G401.6 (cell line): ENCODE results near the gene TMEM134.
"Not testable (repeated sequence)": the region's sequence is repeated elsewhere in the genome, so short reads cannot be mapped to it uniquely, and the experiment has no call there.

ENCODE experiments used
- FAIRE-seq: peaks from 2 replicates; lab custom pipeline; 2012; peaks lifted over from hg19 to GRCh38; lab: Jason Lieb, UNC

TMEM134 gene

DNA sequence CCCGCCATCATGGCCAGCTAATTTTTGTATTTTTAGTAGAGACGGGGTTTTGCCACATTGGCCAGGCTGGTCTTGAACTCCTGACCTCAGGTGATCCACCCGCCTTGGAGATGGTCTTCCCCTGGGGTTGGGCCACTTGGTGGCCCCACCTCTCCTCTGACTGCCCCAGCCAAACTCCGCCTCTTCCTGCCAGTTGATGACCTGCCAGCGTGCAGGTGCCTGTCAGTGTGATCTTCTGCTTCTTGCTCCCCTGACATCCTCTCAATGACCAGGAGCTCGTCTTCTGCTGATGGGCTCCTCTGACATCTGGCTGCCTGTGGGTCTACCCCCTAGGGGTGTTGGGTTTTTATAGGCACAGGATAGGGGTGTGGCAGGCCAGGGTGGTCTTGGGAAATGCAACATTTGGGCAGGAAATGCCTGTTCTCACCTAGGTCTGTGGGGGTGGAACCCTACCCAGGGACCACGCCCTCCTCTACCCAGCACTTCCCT lies 16.9 kb upstream of the TMEM134 start:
- FAIRE-seq, result not testable (repeated sequence)

DNA sequence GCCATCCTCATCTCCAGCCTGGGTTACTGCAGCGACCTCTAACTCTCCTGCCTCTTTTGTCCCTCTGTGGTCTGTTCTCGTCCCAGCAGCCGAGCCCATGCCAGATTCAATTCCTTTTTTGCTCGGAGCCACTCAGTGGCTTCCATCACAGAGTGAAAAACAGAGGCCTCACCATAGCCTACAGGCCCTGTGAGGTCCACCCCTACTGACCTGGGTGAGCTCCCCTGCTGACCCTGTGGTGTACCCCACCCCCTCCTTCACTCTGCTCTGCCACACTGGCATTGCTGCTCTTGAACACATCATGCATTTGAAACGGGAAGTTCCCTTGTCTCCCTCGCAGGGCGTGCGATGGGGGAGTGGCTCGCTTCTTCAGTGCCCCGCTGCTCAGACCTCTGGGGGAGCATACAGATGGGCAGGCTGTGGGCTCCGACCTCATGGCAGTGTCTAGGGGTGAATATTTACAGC lies 15.8 kb upstream of the TMEM134 start:
- FAIRE-seq, result no peak

DNA sequence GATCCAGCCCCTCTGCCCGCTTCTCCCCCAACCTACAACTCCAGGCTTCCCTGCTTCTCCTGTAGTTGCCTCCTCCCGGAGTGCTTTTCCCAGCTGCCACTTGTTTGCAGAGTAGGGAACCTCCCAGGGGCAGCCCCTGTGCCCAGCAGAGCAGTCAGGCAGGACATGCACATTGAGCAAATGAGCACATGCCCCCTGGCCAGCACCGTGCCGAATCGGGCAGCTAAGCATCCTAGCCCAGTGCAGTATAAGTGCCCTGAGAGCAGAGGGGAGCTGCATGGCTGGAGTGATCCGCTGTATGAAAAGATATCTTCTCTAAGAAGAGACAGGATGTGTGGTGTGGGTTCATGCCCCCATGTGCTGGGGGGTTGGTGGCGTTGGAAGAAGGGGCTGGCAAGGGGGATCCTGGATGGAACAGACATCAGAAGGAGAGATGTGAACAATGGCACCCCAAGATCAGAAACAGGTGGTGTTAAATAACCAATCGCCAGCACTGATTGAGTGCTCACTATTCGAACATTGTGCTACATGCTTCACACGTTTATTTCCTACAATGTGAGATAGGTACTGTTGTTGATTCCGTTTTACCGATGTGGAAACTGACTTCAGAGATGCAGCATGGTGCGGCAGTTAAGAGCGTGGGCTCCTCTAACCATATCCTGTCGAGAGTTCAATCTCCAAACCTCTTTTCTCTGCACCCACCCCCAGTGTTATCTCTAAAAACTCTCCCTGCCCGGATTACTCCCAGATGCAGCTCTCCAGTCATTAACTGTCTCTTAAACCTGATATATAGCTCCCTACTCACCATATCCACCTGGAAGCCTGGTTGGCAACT lies 15.0 kb upstream of the TMEM134 start:
- FAIRE-seq, result no peak

DNA sequence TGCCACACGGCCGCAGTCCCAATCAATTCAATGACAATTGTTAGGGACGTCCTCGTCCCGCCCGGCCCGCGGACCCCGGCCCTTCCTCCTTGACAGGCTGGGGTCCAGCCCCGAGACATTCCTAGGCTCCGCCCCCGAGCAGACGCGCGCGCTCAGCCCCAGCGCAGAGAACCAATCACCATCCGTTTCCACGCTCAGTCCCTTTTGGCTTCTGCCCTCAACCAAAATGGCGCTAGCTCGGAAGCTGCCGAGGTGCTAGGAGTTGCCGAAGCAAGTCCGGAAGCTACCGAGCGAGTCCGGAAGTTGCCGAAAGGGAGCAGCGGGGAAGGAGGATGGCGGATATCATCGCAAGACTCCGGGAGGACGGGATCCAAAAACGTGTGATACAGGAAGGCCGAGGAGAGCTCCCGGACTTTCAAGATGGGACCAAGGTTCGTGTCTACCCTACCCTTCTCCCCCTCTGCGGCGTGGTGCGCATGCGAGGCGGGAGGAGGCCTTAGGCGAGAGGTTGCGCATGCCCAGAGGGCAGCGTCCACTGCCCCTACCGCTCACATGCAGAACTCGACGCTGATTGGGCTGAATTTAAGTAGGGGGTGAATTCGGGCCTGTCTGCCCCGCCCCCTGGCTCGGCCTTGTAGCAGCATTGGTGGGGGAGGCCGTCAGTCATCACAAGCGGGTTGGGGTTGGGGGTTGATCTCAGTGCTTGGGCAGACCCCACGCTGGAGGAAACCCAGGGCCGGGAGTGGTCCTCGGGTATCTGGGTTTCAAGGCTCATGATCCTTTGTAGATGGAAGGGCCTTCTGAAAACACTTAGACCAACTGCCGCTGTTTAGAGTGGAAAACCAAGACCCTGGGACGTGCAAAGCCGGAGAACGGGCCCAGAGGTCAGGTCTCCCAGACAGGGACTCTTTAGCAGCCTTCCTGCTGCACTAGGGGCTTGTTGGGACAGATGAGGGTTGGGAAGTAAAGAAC lies 14.1 kb upstream of the TMEM134 start, which contains the start of gene AIP:
TSS of gene AIP (plus strand) at position 200 of the 972 bp plus-strand sequence. CDS start at position 333, 133 bp downstream.
- peak; percentile 92 for FAIRE-seq

DNA sequence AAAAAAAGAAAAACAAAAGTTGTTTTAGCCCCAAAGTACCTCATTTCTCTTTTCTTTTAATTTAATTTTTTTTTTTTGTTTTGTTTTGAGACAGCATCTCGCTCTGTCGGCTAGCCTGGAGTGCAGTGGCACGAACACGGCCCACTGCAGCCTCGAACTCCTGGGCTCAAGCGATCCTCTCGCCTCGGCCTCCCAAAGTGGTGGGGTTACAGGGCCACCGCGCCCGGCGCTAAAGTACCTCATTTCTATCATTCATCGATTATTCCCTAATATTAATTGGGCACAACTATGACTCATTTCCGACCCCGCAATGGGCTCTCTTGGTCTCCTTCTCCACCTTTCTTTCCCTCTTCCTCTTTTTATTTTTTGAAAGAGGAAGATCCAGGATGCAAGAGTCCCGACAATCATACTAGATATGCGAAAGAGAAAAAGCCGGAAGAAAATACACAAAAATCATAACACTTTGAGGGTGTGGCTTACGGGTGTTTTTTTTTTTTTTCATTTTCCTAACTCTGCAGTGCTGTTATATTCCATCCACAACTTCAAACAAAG lies 13.3 kb upstream of the TMEM134 start:
- no peak for FAIRE-seq

DNA sequence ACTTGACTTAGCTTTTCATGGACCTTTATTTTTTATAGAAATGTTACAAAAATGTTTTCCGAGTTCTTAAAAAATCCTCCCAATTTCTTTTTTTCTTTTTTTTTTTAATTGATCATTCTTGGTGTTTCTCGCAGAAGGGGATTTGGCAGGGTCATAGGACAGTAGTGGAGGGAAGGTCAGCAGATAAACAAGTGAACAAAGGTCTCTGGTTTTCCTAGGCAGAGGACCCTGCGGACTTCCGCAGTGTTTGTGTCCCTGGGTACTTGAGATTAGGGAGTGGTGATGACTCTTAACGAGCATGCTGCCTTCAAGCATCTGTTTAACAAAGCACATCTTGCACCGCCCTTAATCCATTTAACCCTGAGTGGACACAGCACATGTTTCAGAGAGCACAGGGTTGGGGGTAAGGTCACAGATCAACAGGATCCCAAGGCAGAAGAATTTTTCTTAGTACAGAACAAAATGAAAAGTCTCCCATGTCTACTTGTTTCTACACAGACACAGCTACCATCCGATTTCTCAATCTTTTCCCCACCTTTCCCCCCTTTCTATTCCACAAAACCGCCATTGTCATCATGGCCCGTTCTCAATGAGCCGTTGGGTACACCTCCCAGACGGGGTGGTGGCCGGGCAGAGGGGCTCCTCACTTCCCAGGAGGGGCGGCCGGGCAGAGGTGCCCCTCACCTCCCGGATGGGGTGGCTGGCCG lies 8.4 kb upstream of the TMEM134 start:
- not testable (repeated sequence) for FAIRE-seq

DNA sequence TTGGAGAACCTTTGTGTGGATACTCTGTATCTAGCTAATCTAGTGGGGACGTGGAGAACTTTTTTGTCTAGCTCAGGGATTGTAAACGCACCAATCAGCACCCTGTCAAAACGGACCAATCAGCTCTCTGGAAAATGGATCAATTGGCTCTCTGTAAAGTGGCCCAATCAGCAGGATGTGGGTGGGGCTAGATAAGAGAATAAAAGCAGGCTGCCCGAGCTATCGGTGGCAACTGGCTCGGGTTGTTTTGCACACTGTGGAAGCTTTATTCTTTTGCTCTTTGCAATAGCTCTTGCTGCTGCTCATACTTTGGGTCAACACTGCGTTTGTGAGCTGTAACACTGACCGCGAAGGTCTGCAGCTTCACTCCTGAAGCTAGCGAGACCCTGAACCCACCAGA lies 7.6 kb upstream of the TMEM134 start:
- not testable (repeated sequence) for FAIRE-seq

DNA sequence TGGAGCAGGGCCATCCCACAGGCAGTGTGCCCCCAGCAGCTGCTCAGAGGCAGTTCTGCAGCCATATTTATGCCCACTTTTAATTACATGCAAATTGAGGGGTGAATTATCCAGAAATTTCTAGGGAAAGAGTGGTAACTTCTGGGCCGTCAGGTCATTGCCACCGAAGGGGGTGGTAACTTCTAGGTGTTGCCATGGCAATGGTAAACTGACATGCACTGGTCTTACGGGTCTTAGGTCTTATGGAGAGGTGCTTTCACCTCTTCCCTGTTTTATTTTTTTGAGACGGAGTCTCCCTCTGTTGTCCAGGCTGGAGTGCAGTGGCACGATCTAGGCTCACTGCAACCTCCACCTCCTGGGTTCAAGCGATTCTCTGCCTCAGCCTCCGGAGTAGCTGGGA lies 3.8 kb upstream of the TMEM134 start:
- FAIRE-seq, result no peak

DNA sequence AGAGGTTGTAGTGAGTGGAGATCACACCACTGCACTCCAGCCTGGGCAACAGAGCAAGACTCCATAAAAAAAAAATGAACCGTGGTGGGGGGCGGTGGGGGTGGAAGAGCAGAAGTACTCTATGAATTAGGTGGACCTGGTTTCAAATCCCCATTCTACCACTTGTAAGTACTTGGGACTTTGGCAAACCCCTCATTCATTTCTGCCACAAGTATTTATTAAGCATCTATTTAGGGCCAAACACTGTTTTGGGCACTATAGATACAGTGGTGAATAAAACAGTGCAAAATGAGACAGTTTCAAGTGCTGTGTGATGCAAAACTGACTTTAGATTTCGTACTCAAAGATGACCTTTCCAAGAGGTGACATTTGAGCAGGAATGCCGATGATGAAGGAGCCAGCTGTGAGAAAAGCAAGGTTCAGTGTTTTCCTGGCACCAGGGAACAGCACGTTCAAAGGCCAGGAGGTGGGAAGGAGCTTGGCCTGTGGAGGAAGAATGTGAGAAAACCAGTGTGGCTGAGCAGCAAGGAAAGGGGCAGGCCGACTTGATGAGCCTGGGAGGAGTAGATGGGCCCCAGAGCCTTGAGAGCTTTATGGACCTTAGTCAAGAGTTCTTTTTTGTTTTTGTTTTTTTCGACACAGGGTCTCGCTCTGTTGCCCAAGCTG lies 1.4 kb upstream of the TMEM134 start:
- FAIRE-seq, result no peak

DNA sequence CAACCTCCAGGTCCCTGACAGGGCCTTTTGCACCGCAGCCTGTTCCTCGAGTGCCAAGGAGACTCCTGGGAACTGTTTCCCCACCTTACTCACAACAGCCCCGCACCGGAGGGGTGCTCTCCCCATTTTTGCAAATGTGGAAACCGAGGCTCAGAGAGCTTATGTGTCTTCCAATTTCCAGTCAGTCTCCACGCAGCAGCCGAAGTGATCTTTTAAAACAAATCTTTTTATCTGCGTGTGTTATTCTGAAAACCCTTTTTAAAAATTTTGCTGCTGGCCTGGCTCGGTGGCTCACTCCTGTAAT lies 409 bp upstream of the TMEM134 start:
- FAIRE-seq, result no peak

DNA sequence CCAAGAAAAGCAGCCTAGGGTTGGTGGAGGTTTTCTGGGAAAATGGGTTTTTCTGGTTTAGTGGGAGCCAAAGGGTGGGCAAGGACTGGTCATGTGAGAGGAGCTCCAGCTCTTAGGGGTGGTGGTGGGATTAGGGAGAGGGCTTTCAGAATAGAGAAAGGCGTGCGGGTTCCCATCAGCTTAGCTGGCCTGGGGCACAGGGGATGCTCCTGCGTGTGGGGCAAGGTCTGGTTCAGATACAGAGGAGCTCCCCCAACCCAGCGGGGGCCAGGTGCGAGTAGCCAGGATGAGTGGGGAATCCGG lies 644 bp downstream of the TMEM134 start:
- FAIRE-seq, result no peak

DNA sequence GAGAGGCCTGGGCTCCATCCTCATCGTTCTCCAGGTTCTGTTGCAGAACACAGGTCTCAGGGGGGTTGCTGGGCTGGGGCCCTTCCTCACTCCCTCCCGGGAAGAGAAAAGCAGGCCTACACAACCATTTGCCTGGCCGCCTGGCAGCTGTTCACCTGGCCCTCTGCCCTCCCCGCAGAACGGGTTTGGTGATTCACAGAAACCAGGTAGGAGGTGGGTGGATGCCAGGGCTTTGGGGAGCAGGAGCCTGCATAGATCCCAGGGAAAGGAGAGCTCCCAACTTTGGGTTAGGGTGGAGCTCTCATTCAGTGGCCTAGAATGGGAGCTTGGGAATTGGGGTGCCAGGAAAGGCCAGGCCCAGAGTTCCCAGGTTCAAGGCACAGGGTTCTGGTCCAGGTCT lies 995 bp downstream of the TMEM134 start:
- FAIRE-seq, result no peak

DNA sequence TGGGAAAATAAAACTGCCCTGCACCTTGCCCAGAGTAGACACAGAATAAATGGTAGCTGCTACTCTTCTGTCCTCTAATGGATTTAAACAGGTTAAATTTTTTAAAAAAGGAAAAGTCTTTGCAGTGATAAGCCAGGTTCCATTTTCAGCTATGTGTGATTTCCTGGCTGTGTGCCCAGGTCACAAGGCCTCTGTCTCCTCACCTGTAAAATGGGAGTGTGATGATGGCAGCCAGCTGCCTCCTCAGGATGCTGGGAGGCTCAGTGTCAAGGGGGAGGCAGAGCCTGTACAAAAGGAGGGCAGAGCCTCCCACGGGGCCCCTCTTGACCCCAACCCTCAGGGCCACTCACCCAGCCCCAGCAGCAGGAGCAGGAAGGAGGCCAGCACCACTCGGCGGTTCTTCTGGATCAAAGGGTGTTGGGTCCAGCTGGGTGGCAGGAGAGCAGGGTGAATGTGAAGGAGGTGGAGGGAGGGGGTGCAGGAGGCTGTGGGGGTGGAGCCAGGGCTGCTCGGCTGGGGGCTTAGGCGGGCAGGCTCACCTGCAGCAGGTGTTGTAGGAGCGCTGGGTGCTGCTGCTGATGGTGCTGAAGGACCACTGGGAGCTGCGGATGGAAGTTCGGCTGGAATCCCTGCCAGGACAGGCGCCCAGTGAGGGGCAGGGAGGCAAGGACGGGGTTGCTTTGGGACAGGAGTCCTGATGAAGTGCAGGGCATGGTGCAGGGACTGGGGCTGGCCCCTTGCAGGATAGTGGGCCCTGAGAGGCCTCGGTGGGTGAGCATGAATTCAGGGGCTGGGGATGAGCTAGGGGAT lies 1.9 kb downstream of the TMEM134 start:
- FAIRE-seq, result no peak

DNA sequence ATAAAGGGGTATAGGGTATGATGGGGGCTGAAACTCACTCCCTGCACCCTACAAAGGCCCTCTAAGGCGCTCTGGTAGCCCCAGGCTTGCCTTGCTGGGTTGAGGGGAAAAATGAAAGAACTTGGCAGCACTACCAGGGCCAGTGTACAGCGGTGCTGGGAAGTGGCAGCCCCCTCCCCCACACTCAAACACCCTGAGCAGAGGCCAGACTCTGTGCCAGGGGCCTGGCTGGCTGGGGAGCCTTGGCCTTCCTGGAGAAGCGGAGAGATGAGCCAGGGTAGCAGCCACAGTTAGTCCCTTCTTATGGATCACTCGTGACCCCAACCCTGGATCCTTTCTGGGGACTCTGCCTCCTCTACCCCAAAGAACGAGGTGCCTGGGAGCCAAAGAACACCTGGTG lies 2.7 kb downstream of the TMEM134 start:
- no peak for FAIRE-seq

DNA sequence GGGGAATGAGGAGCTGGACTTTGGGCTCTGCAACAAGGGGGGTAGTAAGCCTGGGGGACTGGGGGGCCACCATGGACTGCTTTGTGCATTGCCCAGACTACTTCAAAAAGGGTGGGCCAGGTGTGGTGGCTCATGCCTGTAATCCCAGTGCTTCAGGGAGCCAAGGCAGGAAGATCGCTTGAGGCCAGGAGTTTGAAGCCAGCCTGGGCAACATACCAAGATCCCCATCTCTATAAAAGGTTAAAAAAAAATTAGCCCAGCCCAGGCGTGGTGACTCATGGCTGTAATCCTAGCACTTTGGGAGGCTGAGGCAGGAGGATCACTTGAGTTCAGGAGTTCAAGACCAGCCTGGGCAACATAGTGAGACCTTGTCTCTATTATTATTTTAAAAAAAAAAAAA lies 3.5 kb downstream of the TMEM134 start:
- not testable (repeated sequence) for FAIRE-seq

DNA sequence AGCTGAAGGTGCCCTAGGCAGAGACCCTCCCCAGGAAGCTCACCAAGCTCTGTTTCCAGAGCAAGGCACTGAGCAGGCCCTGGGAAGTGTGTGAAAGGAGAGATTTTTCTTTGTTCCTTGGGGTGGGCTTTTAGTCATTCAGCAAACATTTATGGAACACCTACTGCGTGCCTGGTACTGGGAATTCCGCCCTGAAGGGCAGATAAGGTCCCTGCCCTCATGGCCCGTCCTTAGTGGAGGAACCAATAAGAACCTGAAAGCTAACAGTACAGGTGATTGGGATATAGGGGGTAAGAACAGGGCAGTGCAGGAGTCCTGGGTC lies 3.9 kb downstream of the TMEM134 start:
- FAIRE-seq, result no peak

DNA sequence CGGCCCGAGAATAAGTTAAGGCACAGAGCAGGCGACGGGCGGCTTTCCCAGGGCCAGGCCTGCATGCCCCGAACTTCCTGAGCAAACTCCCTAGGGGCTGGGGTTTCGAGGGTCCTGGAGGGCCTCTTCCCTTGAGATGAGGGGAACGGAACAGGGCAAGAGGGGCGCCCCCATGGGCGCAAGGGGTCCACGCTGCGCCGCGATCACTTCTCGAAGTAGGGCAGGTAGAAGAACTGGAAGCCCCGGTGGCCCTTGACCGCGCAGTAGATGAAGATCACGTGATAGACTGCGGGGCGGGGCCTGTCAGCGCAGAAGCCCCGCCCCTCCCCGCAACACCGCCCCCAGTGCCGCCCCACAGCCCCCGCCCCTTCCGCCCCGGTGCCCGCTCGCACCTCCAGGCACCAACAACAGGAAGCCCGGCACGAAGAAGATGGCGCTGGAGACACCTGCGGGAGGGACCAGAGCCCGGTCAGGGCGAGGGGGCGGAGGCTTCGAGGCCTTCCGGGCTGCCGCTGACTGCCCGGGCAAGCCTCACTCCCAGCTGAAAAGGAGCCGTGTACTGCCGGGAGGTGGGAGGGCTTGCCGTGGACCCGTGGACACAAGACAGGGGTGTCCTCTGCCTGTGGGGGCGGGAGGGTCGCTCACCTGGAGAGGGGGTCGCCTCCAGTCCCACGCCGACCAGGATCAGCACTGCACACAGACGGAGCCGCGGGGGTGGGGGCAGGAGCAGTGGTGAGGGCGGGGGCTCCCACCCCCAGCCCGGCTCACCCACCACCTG lies 4.5 kb downstream of the TMEM134 start:
- no peak for FAIRE-seq

DNA sequence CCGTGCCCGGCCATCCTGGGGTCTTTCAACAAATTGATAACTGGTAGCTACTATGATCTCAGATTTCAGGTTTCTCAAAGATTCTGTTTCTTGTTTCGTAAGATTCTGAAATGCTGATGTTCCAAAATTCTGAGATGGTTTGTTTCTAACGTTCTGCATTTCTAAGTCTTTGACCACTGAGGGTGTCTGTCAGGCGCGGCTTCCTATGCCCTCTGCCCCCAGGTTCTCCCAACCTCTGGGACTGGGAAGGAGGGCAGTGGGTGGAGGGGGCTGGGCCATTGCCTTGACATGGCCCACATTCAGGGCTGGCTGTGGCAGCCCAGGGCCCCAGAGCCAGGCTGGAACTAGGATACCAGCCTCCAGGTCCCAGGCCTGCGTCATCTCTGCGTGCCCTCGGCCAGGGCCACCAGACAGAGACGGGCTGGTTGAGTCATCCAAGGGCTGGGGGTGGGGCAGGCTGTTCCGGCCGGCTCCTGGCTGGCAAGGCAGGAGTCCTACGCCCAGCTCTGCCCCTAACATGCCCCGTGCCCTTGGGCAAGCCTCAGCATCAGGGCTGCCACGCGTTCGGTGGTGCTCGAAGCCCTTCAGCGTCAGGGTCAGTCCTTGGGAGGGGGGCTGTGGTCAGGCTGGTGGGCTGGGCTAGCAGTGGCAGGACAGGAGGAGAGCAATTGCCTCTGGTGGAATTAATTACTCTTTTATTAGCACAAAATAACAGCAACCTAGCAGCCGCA lies 5.2 kb downstream of the TMEM134 start:
- no peak for FAIRE-seq

DNA sequence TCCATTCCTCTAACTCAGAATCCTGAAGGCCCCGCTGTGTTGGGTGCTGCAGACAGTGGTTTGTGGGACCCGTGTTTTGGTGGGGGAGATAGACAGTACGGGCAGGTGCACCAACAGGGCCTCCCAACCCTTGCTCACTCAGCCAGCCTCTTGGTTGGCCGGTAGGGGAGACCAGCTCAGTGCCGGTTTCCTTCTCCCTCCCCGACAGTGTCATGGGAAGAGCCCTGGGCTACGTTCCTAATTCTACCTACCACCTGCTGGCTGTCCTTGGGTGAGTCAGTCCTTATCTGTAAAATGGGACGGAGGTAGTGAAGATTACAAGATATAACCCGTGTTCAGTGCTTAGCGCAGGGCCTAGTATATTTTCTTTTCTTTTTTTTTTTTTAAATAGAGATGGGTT lies 5.9 kb downstream of the TMEM134 start:
- no peak for FAIRE-seq
